K562 (cell line): Measurements from ENCODE around the gene OR5AC2.

ENCODE experiments used
- EZH2 ChIP-seq: IDR thresholded peaks from 2 replicates; pipeline ENCODE4 v1.6.1; 2012; ENCODE audit warnings: low read depth, mild to moderate bottlenecking, inconsistent platforms, low read length, borderline replicate concordance
- NFXL1 ChIP-seq: fragments of 450-650 bp; formaldehyde crosslinking; IDR thresholded peaks from 2 replicates; pipeline ENCODE4 v1.4.0; 2021; ENCODE audit warnings: mild to moderate bottlenecking
- POLR2AphosphoS5 ChIP-seq: IDR thresholded peaks from 2 replicates; pipeline ENCODE4 v1.6.1; 2011; ENCODE audit warnings: mild to moderate bottlenecking, low read depth, low read length, moderate library complexity; ENCODE audit not compliant: control insufficient read depth, insufficient read depth
- RAD21 ChIP-seq, 2 experiments: fragments of 250-450 bp in 1 of 2; fragments of 450-650 bp in 1 of 2; sonication (Bioruptor Pico) in 1 of 2; formaldehyde crosslinking in 1 of 2; IDR thresholded peaks in 1 of 2; conservative IDR thresholded peaks in 1 of 2; 2 replicates each; pipeline versions ENCODE4 v1.4.0 to v1.8.0; 2020 to 2022; ENCODE audit warnings: mild to moderate bottlenecking in 2 of 2, moderate library complexity in 1 of 2
- SIN3A ChIP-seq, 2 experiments: fragments of 150-350 bp in 1 of 2; IDR thresholded peaks; 2 replicates each; pipeline ENCODE4 v1.6.1; 2011 to 2016; ENCODE audit warnings: borderline replicate concordance in 2 of 2, low read depth in 2 of 2, low read length in 2 of 2, mild to moderate bottlenecking in 2 of 2, moderate library complexity in 2 of 2; ENCODE audit not compliant: control insufficient read depth in 1 of 2
- TF ChIP-seq, protein P1 (sequence below): sonication (generic); formaldehyde crosslinking; IDR thresholded peaks from 2 replicates; pipeline ENCODE4 v1.8.1; 2023; ENCODE audit warnings: mild to moderate bottlenecking, missing genetic modification reagents

DNA sequence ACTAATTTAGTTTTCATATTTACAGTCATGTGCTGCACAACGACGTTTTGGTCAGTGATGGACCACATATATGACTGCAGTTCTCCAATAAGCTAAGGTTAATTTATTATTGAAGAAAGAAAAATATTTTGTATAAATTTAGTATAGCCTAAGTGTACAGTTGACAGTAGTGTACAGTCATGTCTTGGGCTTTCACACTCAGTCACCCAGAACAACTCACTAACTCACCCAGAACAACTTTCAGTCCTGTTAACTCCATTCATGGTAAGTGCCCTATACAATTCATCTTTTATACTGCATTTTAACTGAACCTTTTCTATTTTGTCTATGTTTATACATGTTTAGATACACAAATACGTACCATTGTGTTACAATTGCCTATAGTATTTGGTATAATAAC lies 48.1 kb upstream of the OR5AC2 start:
- TF ChIP-seq EZH2 (no peak), POLR2AphosphoS5 (no peak), SIN3A (IDR thresholded peaks at IDR 0.05; ENCODE audit: borderline replicate concordance in 2 of 2, control insufficient read depth in 1 of 2, low read depth in 2 of 2, low read length in 2 of 2) (no peak), RAD21 (CRISPR knock-in tag; conservative IDR thresholded peaks at IDR 0.05 in 1 of 2, IDR thresholded peaks at IDR 0.05 in 1 of 2) (no peak), NFXL1 (CRISPR knock-in tag) (no peak)
- TF ChIP-seq, protein P1, sequence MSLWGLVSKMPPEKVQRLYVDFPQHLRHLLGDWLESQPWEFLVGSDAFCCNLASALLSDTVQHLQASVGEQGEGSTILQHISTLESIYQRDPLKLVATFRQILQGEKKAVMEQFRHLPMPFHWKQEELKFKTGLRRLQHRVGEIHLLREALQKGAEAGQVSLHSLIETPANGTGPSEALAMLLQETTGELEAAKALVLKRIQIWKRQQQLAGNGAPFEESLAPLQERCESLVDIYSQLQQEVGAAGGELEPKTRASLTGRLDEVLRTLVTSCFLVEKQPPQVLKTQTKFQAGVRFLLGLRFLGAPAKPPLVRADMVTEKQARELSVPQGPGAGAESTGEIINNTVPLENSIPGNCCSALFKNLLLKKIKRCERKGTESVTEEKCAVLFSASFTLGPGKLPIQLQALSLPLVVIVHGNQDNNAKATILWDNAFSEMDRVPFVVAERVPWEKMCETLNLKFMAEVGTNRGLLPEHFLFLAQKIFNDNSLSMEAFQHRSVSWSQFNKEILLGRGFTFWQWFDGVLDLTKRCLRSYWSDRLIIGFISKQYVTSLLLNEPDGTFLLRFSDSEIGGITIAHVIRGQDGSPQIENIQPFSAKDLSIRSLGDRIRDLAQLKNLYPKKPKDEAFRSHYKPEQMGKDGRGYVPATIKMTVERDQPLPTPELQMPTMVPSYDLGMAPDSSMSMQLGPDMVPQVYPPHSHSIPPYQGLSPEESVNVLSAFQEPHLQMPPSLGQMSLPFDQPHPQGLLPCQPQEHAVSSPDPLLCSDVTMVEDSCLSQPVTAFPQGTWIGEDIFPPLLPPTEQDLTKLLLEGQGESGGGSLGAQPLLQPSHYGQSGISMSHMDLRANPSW: no peak
